MM.1S (cell line): Measurements from ENCODE around the gene NEURL3.

Experiments
- EZH2phosphoT487 ChIP-seq: fragments of 300-600 bp; sonication (generic); IDR thresholded peaks from 2 replicates; pipeline ENCODE4 v1.6.1; 2018; ENCODE audit warnings: antibody characterized with exemption, low read length
- TF ChIP-seq, protein P1 (sequence below): fragments of 300-600 bp; sonication (generic); IDR thresholded peaks from 2 replicates; pipeline ENCODE4 v1.5.1; 2016; ENCODE audit warnings: antibody characterized with exemption, low read length, mixed read lengths

DNA sequence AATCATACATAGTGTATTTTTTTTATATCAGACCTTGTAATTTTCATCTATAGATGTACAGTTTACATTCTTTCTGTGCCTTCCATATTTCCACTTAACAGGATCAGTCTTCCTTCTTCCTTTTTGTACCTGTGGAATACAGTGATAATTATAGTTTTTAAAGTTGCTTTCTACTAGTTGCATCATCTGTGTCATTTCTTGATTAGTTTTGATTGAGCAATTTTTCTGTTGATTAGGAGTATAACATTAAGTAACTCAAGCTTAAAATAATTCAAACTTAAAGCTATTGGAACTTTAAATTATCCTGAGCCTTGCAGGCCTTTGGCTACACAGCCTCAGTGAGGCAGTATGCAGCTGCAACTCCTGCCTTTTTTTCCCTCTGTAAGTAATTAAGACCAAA lies 57.4 kb downstream of the NEURL3 start:
- no peak for TF ChIP-seq EZH2phosphoT487
- TF ChIP-seq, protein P1, sequence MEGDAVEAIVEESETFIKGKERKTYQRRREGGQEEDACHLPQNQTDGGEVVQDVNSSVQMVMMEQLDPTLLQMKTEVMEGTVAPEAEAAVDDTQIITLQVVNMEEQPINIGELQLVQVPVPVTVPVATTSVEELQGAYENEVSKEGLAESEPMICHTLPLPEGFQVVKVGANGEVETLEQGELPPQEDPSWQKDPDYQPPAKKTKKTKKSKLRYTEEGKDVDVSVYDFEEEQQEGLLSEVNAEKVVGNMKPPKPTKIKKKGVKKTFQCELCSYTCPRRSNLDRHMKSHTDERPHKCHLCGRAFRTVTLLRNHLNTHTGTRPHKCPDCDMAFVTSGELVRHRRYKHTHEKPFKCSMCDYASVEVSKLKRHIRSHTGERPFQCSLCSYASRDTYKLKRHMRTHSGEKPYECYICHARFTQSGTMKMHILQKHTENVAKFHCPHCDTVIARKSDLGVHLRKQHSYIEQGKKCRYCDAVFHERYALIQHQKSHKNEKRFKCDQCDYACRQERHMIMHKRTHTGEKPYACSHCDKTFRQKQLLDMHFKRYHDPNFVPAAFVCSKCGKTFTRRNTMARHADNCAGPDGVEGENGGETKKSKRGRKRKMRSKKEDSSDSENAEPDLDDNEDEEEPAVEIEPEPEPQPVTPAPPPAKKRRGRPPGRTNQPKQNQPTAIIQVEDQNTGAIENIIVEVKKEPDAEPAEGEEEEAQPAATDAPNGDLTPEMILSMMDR: no peak
